GM21717 (cell line): Measurements from ENCODE around the gene TRAF3.
"Not testable (repeated sequence)": the region's sequence is repeated elsewhere in the genome, so short reads cannot be mapped to it uniquely, and the experiment has no call there.

Experiments used
- ATAC-seq: cut with Tn5 transposase; IDR thresholded peaks from one replicate; pipeline ENCODE4 v1.9.1; 2021; ENCODE audit warnings: mild to moderate bottlenecking, moderate library complexity; ENCODE audit not compliant: unreplicated experiment

Gene TRAF3

DNA sequence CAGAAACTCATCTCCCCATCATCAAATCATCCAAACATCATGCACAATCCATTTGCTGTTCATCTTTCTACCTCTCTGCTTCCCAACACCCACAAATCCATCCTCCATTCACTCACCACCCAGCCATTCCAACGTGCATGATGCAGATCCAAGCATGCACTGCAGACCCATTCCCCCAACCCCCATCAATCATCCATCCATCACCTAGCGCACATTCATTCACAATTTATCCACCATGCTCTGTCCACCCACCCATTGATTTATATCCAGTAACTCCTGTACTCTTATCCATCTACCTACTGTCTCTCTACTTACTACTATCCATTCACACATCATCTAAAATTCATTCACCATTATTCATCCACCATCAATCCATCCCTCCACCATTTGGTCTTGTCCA lies 141.2 kb downstream of the TRAF3 start:
- no peak for ATAC-seq

DNA sequence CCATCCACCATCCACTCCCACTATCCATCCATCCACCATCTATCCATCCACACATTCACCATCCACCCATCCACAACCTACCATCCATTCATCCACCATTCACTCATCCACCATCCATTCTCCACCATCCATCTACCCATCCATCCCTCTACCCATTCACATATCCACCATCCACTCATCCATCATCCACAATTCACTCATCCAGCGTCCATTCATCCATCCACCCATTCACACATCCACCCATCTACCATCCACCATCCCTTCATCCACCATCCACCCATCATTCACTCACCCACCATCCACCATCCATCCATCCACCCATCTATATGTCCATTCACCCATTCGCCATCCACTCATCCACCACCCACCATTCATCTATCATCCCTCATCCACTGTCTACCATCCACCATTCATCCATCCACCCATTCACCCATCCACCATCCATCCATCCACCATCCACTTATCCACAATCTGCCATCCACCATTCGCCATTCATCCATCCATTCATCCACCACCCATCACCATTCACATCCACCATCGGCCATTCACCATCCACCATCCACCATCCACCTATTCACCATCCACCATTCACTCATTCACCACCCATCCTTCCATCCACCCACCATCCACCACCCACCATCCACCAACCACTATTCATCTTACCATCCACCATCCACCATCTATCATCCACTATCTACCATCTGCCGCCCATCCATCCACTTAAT lies 143.2 kb downstream of the TRAF3 start:
- ATAC-seq: no peak

DNA sequence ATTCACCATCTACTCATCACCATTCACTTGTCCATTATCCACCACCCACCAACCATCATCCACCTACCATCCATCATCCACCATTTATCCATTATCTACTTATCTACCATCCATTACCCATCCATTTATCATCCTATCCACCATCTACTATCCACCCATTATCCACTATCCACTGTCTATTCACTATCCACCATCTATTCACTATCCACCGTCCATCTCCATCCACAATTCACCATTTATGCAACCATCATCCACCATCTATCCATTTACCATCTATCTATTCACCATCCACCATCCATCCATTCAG lies 143.7 kb downstream of the TRAF3 start:
- no peak for ATAC-seq

DNA sequence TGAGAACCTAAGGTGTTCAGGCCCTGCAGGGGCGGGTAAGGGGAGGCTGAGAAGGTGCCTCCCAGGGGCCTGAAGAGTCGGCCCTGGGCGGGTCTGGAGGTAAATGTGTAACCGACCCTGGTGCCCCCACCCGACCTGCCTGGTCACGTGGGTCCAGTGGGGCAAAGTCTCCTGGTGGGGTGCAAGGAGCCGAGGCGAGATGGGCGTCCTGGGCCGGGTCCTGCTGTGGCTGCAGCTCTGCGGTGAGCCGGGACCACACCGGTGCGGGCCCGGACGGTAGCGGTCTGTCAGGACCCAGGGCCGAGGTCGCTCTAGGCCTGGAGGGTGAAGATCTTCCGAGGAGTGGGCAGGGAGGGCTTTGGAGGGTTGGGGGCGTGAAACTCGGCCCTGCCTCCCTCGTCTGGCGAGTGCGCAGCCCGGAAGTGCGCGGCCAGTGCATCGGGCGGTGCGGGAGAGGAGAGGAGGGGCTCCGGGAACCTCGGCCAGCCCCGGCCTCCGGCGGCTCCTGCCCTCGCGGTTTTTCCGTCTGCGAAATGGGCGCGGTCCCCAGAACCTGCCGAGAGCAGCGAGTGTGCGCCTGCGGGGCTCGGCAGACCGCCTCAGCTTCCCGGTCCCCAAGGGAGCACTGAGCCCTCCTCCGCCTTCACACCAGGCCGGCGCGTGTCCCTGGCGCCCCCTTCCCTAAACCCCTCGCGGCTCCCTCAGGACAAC lies 145.4 kb downstream of the TRAF3 start, which contains the start of gene AMN:
Gene AMN (plus strand): TSS at position 174 of the 711 bp plus-strand sequence. CDS start 26 bp downstream, at position 200.
- no peak for ATAC-seq

DNA sequence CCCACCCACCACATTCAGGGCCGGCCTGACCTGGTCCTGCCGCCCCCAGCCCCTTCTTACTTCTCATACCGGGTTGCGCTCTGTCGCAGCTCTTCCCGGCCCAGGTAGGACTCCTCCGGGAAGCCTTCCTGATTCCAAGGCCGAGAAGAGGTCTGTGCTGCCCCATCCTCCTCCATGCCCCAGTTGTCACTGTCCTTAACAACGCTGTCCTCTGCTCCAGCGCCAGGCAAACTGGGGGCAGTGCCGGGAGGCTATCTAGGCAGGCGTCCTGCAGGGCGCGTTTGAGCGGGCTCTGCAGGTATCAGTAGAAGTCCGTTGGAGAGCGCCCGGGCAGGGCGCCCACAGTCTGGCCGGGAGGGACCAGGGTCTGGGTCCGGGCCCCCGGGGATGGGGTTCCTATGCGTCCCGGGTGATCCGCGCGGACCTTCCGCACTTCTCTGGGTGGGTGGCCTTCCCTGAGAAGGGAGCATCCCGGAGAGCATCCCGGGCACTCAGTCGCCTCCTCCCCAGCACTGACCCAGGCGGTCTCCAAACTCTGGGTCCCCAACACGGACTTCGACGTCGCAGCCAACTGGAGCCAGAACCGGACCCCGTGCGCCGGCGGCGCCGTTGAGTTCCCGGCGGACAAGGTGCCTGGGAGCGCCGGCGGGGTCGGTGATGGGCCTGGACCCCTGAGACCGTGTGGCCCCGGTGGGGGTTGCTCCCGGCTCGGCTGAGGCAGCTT lies 146.1 kb downstream of the TRAF3 start:
- ATAC-seq: no peak

DNA sequence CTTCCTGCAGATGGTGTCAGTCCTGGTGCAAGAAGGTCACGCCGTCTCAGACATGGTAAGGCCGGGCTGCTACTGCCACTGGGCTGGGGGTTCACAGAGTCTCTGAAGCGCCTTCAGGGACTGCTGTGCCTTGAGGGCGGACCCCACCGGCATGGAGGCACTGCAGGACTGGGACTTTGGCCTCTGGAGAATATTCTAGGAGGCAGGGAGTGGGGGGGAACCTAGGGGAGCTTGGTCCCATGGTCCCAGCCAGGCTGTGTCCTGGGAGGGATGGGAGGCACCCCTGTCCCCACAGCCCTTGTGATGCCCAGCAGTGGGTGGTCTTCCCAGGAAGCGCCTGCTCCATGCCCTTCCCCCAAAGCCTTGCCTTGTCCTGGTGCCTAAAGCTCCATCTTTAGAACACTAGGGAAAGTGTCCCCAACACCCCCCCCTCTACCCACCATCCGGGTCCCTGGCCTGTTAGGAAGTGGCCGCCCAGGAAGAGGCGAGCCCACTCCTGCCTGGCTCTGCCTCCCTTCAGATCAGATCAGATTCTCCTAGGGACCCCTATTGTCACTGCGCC lies 146.8 kb downstream of the TRAF3 start:
- ATAC-seq: no peak

DNA sequence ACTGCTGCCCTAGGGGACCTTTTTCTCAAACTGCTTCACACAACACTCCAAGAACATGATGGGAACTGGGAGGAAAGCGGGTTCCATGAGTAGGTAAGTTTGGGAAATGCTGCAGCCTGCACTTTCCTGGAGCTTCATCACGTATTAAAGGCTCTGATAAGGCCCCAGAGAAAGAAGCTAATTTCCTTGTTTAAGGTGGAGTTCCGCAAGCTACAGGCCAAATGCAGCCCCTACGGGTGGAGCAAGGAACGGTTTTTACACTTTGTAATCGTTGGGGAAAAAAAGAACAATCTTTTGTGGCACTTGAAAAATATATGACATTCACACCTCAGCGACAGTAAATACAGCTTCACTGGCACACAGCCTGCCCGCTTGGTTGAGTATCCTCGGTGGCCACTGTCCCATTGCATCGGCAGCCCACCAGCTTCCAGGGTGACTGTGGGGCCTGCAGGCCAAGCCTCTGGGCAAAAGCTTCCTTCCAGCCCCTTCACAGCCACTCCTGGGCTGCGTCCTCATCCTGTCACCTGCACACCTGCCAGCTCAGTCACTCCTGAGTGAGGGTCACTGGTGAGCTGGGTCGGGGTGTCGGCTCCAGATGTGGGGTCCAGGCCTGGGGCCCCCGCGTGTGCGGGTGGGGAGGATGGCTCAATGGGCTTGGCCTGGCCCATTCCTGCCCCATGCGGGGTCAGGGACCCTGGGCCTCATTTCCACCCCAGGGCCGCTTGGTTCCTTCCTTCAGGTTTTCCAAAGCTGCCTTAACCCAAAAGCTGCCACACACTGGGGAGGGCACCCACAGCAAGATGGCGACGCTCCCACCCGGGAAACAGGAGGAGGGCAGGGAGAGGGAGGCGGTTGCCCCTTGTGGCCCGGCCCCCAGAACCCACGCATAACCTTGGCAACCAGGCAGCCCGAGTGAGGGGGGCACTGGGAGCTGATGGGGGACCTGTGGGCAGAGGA lies 147.7 kb downstream of the TRAF3 start:
- ATAC-seq: no peak

- ATAC-seq: no peak
Observed at GRCh38 chr14:102925646-102926045, 148.4 kb downstream of the TRAF3 start.

- ATAC-seq: no peak
Observed at GRCh38 chr14:102926104-102926503, 148.9 kb downstream of the TRAF3 start.

DNA sequence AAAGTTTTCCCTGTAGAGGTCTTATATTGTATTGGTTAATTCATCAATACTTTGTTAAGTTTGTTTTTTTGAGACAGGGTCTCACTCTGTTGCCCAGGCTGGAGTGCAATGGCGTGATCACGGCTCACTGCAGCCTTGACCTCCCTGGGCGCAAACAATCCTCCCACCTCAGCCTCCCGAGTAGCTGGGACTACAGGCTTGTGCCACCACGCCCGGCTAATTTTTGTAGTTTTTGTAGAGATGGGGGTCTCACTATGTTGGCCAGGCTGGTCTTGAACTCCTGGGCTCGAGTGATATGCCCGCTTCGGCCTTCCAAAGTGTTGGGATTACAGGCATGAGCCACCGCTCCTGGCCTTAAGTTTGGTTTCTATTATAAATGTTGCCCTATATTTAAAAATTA lies 149.6 kb downstream of the TRAF3 start:
- not testable (repeated sequence) for ATAC-seq

DNA sequence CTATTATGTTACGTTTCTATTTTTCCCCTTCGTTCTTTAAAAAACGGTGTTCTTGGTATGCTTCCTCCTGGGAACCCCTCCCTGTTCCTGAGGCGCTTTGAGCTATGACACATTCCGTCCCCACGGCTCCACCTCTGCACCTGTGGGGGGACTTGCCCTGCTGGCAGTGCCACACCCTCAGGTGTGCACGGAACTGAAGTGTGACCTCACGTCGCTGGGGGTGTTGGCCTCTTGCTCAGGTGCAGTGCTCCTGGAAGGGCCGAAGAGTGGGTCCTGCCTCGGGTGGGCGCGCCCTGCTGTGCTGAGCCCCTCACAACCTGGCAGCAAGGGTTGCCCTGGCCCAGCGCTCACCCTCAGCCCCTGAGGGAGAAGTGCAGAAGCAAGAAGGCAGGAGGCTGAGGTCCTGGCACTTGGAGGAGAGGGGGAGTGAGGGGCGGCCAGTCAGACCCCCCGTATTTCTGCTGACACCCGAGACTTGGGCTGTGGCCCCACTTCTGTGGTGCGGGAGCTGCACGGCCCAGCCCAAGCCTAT lies 150.2 kb downstream of the TRAF3 start:
- ATAC-seq: no peak

DNA sequence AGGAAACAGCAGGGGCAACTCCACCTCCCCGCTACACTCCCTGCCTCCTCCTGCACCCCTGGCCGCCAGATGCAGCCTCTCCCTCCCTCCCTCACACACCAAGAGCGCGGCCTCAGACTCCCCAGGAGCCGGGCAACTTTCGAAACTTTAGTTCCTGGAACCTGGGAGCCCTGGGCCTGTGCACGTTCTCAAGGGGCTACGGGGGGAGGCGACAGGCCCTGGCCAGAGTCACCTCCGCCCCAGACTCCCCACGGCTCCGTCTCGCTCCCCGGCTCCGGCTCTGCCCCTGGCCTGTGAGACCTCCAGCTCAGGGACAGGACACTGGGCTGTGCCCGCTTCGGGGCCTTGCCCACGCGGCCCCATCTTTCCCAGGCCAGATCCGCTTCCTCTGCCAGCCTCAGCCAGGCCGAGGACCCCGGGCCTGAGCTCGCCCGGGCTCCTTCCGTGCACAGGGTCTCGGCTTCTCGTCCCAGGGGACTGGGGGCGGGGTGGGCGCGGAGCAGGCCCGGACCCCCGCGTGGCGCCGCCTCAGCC lies 150.7 kb downstream of the TRAF3 start:
- peak; percentile 4 for ATAC-seq

GRCh38 chr14:102928412-102929240 lies 151.4 kb downstream of the TRAF3 start:
- peak; percentile 51 for ATAC-seq

- no peak for ATAC-seq
Observed at GRCh38 chr14:102929241-102930137, 152.2 kb downstream of the TRAF3 start.

DNA sequence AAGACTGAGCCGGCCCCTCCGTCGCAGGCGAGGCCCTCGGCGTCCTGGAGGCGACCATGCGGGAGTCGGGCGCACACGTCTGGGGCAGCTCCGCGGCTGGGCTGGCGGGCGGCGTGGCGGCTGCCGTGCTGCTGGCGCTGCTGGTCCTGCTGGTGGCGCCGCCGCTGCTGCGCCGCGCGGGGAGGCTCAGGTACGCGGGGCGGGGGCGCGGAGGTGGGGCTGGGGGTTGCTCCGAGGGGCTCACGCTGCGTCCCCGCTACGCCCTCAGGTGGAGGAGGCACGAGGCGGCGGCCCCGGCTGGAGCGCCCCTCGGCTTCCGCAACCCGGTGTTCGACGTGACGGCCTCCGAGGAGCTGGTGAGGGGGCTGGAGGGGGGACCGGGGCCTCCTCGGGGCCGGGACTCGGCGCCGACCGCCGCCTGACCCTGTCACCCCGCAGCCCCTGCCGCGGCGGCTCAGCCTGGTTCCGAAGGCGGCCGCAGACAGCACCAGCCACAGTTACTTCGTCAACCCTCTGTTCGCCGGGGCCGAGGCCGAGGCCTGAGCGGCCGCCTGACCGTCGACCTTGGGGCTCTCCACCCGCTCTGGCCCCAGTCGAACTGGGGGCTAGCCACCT lies 153.0 kb downstream of the TRAF3 start:
- no peak for ATAC-seq

DNA sequence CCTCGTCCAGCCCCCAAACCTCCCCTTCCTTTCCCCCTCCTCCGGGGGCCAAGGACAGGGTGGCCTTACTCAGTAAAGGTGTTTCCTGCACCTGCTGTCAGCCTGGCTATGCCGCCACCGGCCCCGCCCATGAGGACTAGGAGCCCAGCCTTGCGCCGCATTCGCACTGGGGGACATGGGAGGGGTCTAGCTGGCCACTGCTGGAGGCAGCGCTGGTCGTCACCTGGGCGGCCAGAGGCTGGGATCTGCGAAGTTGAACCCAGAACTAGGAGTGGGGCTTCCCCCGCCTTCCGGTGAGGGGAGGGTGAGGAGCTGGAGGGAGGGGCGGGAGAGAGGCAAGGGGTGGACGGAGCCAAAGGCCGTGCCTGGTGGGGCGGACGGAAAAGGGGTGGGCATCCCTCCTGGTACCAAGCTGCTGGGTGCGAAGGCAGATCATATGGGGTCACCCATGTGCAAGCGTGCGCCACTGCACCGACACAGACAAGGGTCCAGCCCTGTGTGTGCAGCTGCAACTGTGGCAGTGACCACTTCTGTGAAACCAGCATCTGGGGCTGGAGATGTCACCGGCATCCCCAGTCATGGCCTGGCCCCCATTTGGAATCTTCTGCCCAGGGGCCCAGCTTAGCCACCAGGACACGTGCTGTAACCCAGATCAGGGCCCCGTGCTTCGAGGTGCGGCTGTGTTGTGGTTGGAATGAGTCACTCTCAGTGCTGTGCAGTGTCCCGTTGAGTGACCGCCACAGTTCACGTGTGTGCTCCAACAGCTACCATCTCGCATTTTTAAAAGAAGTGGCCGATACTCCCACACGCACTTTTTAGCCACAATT lies 153.7 kb downstream of the TRAF3 start:
- ATAC-seq: no peak
